MCF 10A (cell line): ENCODE data around the gene WNT7B. TPM values are rescaled to one million over a fixed set of nuclear protein-coding genes. Genes with fewer than 3 reads are reported as not detected.

Experiments
- BruUV-seq: library from RNA; stranded (reverse); fragments of 400-500 nt; replicated peaks from 2 replicates; lab custom pipeline; 2021; lab: Mats Ljungman, UMichigan
- CTCF ChIA-PET: fragments of 300-600 bp; sonication (Branson Sonifier 250); formaldehyde crosslinking; extraction: SDS; loops from one replicate; lab custom pipeline; 2021; ENCODE audit warnings: antibody characterized with exemption, inconsistent platforms; lab: Yijun Ruan, JAX
- POLR2A ChIA-PET: fragments of 300-600, 350-650 bp; sonication (Branson Sonifier 250); formaldehyde crosslinking; extraction: SDS; loops from one replicate; lab custom pipeline; 2020; ENCODE audit warnings: antibody characterized with exemption, inconsistent platforms; lab: Yijun Ruan, JAX
- DNase-seq: peaks from one replicate; pipeline ENCODE4 v3.0.0-alpha.2; 2018; ENCODE audit not compliant: unreplicated experiment
- H3K27ac Mint-ChIP-seq: one replicate; pipeline ENCODE4 v1.8.0; 2022; ENCODE audit warnings: mild to moderate bottlenecking, low read depth, mixed read lengths; ENCODE audit not compliant: unreplicated experiment
- H3K27me3 Mint-ChIP-seq: one replicate; pipeline ENCODE4 v1.8.0; 2022; ENCODE audit warnings: mixed read lengths; ENCODE audit not compliant: insufficient read depth, unreplicated experiment
- H3K36me3 Mint-ChIP-seq: one replicate; pipeline ENCODE4 v1.8.0; 2022; ENCODE audit warnings: mild to moderate bottlenecking, moderate library complexity, mixed read lengths; ENCODE audit not compliant: insufficient read depth, unreplicated experiment
- H3K4me1 Mint-ChIP-seq: one replicate; pipeline ENCODE4 v1.8.0; 2022; ENCODE audit warnings: mixed read lengths; ENCODE audit not compliant: insufficient read depth, unreplicated experiment
- H3K4me3 Mint-ChIP-seq: one replicate; pipeline ENCODE4 v1.8.0; 2022; ENCODE audit warnings: mild to moderate bottlenecking, moderate library complexity, mixed read lengths; ENCODE audit not compliant: unreplicated experiment
- H3K9me3 Mint-ChIP-seq: one replicate; pipeline ENCODE4 v1.8.0; 2022; ENCODE audit warnings: mixed read lengths; ENCODE audit not compliant: unreplicated experiment
- CTCF ChIP-seq: fragments of 200-600 bp; IDR thresholded peaks from one replicate; pipeline ENCODE4 v1.8.0; 2022; ENCODE audit warnings: antibody characterized with exemption, mild to moderate bottlenecking; ENCODE audit not compliant: unreplicated experiment
- intact Hi-C: fragments of 100-400 bp; cut with micrococcal nuclease; formaldehyde crosslinking; loops from 2 replicates; pipeline ENCODE4 v1.14.1; 2022
- total RNA-seq: library from RNA; stranded (reverse); gene quantifications from 2 replicates; pipeline ENCODE4 v1.2.3, GENCODE V29; 2022

WNT7B gene
- total RNA-seq, 1 experiment from 2014 or later, result 0.28 TPM

DNA sequence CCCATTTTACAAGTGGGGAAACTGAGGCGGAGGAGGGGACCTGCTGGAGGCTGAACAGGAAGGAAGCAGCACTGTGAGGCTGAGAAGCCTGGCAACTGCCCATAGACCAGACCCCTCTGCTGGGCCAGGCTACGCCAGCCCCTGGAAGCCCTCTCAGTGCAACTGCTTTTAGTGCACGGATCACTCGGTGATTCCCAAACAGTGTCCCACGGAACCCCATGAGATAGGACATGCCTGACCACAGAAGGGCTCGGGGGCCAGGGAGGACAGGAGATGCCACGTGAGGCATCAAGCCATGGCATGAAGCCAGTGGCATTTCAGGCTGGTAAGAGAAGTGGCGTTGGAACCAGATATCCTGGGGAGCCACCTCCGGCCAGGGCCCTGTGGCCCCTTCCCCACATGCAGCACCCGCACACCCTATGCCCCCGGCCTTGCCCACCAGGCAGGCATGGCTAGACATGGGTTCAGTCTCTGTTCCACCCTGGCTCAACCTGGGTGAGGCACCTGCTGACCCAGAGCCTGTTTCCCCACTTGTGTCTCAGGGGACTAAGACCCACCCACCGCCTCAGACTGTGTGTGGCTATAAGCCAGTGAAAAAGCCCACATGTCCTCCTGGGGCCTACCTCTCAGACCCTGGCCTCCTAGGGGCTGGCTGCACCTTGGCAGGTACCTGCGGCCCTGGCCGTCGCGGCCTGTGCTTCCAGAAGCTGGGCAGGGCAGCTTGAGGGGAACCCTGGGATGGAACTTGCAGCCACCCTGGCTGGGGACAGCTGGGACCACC is 84.1 kb downstream of the WNT7B start:
- H3K27ac Mint-ChIP-seq, result no peak overlapping the region
- H3K9me3 Mint-ChIP-seq, result no peaks in the 10 kb centered on the region
- BruUV-seq, result no TSS peak
- intact Hi-C loops, result no loop called here
- H3K4me1 Mint-ChIP-seq, result peaks cover 6% of the 10 kb centered on the region
- no peak for TF ChIP-seq CTCF
- DNase-seq, result no peak
- H3K27me3 Mint-ChIP-seq, result no peaks in the 10 kb centered on the region
- no peak overlapping the region for H3K4me3 Mint-ChIP-seq
- CTCF ChIA-PET, result interaction anchor here (0.6 to 0.8 kb wide), 3 partner anchors 29 to 251 kb away, joined by 3 read pairs; no protein-coding TSS in a partner anchor
- no peaks in the 10 kb centered on the region for H3K36me3 Mint-ChIP-seq
- POLR2A ChIA-PET, result interaction anchor here (0.5 kb wide), 1 partner anchor 423 kb away, joined by 4 read pairs; no protein-coding TSS in a partner anchor

- ChIA-PET POLR2A (no interaction called here), CTCF (interaction anchor here (0.6 to 1.2 kb wide), 3 partner anchors 14 to 252 kb away, joined by 3 read pairs; no protein-coding TSS in a partner anchor)
- no peak overlapping the region for H3K27ac Mint-ChIP-seq
- TF ChIP-seq CTCF, result no peak
- H3K36me3 Mint-ChIP-seq, result no peaks in the 10 kb centered on the region
- BruUV-seq, result no TSS peak
- intact Hi-C loops, result no loop called here
- DNase-seq, result no peak
- peaks cover 11% of the 10 kb centered on the region for H3K4me1 Mint-ChIP-seq
- H3K4me3 Mint-ChIP-seq, result no peak overlapping the region
- no peaks in the 10 kb centered on the region for H3K9me3 Mint-ChIP-seq
- no peaks in the 10 kb centered on the region for H3K27me3 Mint-ChIP-seq
Observed at GRCh38 chr22:45891996-45892621, 84.9 kb downstream of the WNT7B start.

DNA sequence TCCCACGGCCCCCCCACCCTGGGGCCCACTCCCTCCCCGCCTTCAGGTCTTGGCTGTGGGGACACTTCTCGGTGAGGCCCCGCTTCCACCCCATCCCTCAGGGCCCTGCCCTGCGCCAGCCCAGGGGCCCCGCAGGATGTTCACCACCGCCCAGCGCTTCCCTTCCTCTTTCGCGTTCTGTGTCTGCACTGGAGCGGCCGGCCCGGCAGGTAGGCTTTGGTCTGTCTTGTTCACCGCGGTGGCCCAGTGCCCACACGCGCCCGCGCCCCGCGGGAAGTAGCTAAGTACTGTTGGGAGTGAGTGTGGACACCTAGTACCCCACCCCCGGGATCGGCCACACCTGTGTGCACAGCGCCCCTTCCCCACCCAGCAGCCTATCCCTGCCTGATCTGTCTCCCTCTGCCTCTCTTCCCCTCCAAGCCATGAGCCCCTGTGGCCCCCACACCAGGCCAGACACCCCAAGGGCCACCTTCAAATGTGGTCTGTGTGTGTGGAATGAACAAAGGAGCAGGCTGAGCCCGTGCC is 85.4 kb downstream of the WNT7B start:
- Mint-ChIP-seq H3K4me1 (peaks cover 12% of the 10 kb centered on the region), H3K27ac (no peak overlapping the region), H3K9me3 (no peaks in the 10 kb centered on the region), H3K36me3 (peaks cover 3% of the 10 kb centered on the region), H3K27me3 (no peaks in the 10 kb centered on the region), H3K4me3 (no peak overlapping the region)
- intact Hi-C loops, result no loop called here
- BruUV-seq, result no TSS peak
- TF ChIP-seq CTCF, result no peak
- no peak for DNase-seq
- POLR2A ChIA-PET, result no interaction called here
- CTCF ChIA-PET, result interaction anchor here (1.2 kb wide), 1 partner anchor 15 kb away, joined by 3 read pairs; no protein-coding TSS in a partner anchor

DNA sequence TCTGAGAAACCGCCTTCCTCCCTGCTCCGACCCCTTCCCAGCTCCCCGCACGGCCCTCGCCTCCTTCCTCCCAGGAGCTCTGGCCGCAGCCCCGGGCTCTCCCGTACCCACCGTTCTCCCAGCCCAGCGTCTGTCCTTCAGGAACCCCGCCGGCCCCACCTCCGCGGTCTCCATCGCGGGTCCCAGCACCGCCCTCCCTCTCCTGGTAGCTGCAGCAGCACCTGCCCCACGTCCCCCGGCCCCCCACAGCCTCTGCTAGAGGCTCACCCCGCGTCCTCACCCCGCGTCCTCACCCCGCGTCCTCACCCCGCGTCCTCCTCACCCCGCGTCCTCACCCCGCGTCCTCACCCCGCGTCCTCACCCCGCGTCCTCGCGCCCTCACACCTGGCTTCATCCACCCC is 85.9 kb downstream of the WNT7B start:
- no TSS peak for BruUV-seq
- CTCF ChIA-PET, result interaction anchor here (1.2 kb wide), 1 partner anchor 15 kb away, joined by 3 read pairs; no protein-coding TSS in a partner anchor
- TF ChIP-seq CTCF, result no peak
- DNase-seq, result no peak
- Mint-ChIP-seq H3K27me3 (no peaks in the 10 kb centered on the region), H3K36me3 (peaks cover 5% of the 10 kb centered on the region), H3K4me3 (no peak overlapping the region), H3K27ac (no peak overlapping the region), H3K4me1 (peaks cover 12% of the 10 kb centered on the region), H3K9me3 (no peaks in the 10 kb centered on the region)
- POLR2A ChIA-PET, result no interaction called here
- intact Hi-C loops, result no loop called here
